HCT116 (cell line): ENCODE measurements around the gene FRMD4A. TPM values are rescaled to one million over a fixed set of nuclear protein-coding genes. Genes with fewer than 3 reads are reported as not detected.

Experiments used
- ATAC-seq: fragments of 200-7000 bp; cut with Tn5 transposase; 2 replicates; pipeline ENCODE4 v1.9.1; 2020; ENCODE audit warnings: mild to moderate bottlenecking, moderate library complexity
- BruUV-seq: library from RNA; stranded (reverse); fragments of 400-500 nt; replicated peaks from 2 replicates; lab custom pipeline; 2021; lab: Mats Ljungman, UMichigan
- CTCF ChIA-PET: fragments of 300-600 bp; sonication (Branson Sonifier 250); formaldehyde crosslinking; loops from one replicate; lab custom pipeline; 2021; ENCODE audit warnings: antibody characterized with exemption; lab: Charles Lee
- POLR2A ChIA-PET: fragments of 300-600, 350-600 bp; sonication (Branson Sonifier 250); formaldehyde crosslinking; loops from one replicate; lab custom pipeline; 2021; ENCODE audit warnings: antibody characterized with exemption; lab: Charles Lee
- RAD21 ChIA-PET, 2 experiments: fragments of 300-600 bp; sonication (Branson Sonifier 250); formaldehyde crosslinking; loops; one replicate each; lab custom pipeline; 2023; ENCODE audit warnings: low total read pairs in 2 of 2; ENCODE audit not compliant: uncharacterized antibody in 2 of 2, unreplicated experiment in 2 of 2, low non-redundant PET in 1 of 2; lab: Charles Lee
- DNase-seq: peaks from one replicate; pipeline ENCODE4 v3.0.0-alpha.2; 2010; ENCODE audit warnings: low read depth, low spot score
- H2AFZ ChIP-seq: fragments of 200-600 bp; shearing (Covaris generic), sonication (generic); 2 replicates; pipeline ENCODE4 v1.6.1; 2017; ENCODE audit warnings: low read depth, mixed run types, mixed read lengths, antibody characterized with exemption, low read length; ENCODE audit not compliant: poor library complexity, severe bottlenecking
- H3K27ac ChIP-seq: 2 replicates; pipeline ENCODE4 v1.5.1; 2012; ENCODE audit warnings: low read depth, low read length
- H3K27me3 ChIP-seq: fragments of 200-600 bp; sonication (generic); 2 replicates; pipeline ENCODE4 v1.6.1; 2016; ENCODE audit warnings: mixed run types, low read length, mixed read lengths; ENCODE audit not compliant: insufficient read depth
- H3K36me3 ChIP-seq, 2 experiments: fragments of 200-500 bp in 1 of 2; fragments of 200-600 bp in 1 of 2; sonication (Bioruptor generic) in 1 of 2; sonication (generic) in 1 of 2; 2 replicates each; pipeline versions ENCODE4 v1.5.1 to v1.6.1; 2014 to 2016; ENCODE audit warnings: low read length in 2 of 2, inconsistent platforms in 1 of 2, mixed read lengths in 1 of 2, mixed run types in 1 of 2; ENCODE audit not compliant: insufficient read depth in 2 of 2, control insufficient read depth in 1 of 2
- H3K4me1 ChIP-seq, 2 experiments: fragments of 200-600 bp in 1 of 2; sonication (generic) in 1 of 2; 2 replicates each; pipeline versions ENCODE4 v1.5.1 to v1.6.1; 2012 to 2017; ENCODE audit warnings: low read length in 2 of 2, inconsistent platforms in 1 of 2, mild to moderate bottlenecking in 1 of 2, mixed read lengths in 1 of 2, mixed run types in 1 of 2, moderate library complexity in 1 of 2; ENCODE audit not compliant: insufficient read depth in 2 of 2, control insufficient read depth in 1 of 2
- H3K4me2 ChIP-seq: fragments of 200-600 bp; sonication (generic); 2 replicates; pipeline ENCODE4 v1.6.1; 2017; ENCODE audit warnings: mixed run types, low read length, mixed read lengths
- H3K4me3 ChIP-seq, 2 experiments: fragments of 200-600 bp in 1 of 2; sonication (generic) in 1 of 2; replicated peaks in 1 of 2; 2 replicates each; pipeline ENCODE4 v1.5.1; 2011 to 2016; ENCODE audit warnings: low read length in 2 of 2, control low read depth in 1 of 2, low read depth in 1 of 2, mild to moderate bottlenecking in 1 of 2, mixed read lengths in 1 of 2, mixed run types in 1 of 2
- H3K79me2 ChIP-seq: fragments of 200-600 bp; sonication (generic); 2 replicates; pipeline ENCODE4 v1.6.1; 2017; ENCODE audit warnings: mild to moderate bottlenecking, mixed run types, low read length, moderate library complexity, mixed read lengths; ENCODE audit not compliant: insufficient read depth
- H3K9ac ChIP-seq: fragments of 200-600 bp; sonication (generic); 2 replicates; pipeline ENCODE4 v1.6.1; 2016; ENCODE audit warnings: low read length, mixed read lengths
- H3K9me2 ChIP-seq: fragments of 200-600 bp; sonication (generic), shearing (Covaris generic); 2 replicates; pipeline ENCODE4 v1.6.1; 2017; ENCODE audit warnings: mixed run types, mild to moderate bottlenecking, moderate library complexity; ENCODE audit not compliant: insufficient read depth
- H3K9me3 ChIP-seq, 2 experiments: fragments of 200-500 bp in 1 of 2; fragments of 200-600 bp in 1 of 2; sonication (Bioruptor generic) in 1 of 2; sonication (generic) in 1 of 2; 2 replicates each; pipeline ENCODE4 v1.6.1; 2014 to 2017; ENCODE audit warnings: low read length in 2 of 2, mixed read lengths in 2 of 2, inconsistent platforms in 1 of 2, low read depth in 1 of 2, mild to moderate bottlenecking in 1 of 2, mixed run types in 1 of 2, moderate library complexity in 1 of 2; ENCODE audit not compliant: control insufficient read depth in 1 of 2, insufficient read depth in 1 of 2
- H4K20me1 ChIP-seq: fragments of 200-600 bp; sonication (generic), shearing (Covaris generic); 2 replicates; pipeline ENCODE4 v1.6.1; 2017; ENCODE audit warnings: mixed run types, mild to moderate bottlenecking, moderate library complexity; ENCODE audit not compliant: insufficient read depth
- EGR1 ChIP-seq: IDR thresholded peaks from 2 replicates; pipeline ENCODE4 v1.6.1; 2012; ENCODE audit warnings: low read depth
- ELF1 ChIP-seq: IDR thresholded peaks from 2 replicates; pipeline ENCODE4 v1.6.1; 2012; ENCODE audit warnings: low read depth, borderline replicate concordance
- EZH2 ChIP-seq: fragments of 200-600 bp; sonication (generic); IDR thresholded peaks from 2 replicates; pipeline ENCODE4 v1.6.1; 2017; ENCODE audit warnings: antibody characterized with exemption, mixed run types
- EZH2phosphoT487 ChIP-seq: fragments of 200-600 bp; IDR thresholded peaks from 2 replicates; pipeline ENCODE4 v1.6.1; 2018; ENCODE audit warnings: antibody characterized with exemption, borderline replicate concordance
- POLR2A ChIP-seq: IDR thresholded peaks from 2 replicates; pipeline ENCODE4 v1.7.0; 2011; ENCODE audit warnings: borderline replicate concordance; ENCODE audit not compliant: insufficient read depth, insufficient read length; ENCODE audit errors: extremely low read depth
- RAD21 ChIP-seq: IDR thresholded peaks from 2 replicates; pipeline ENCODE4 v1.6.1; 2012; ENCODE audit warnings: low read depth, mild to moderate bottlenecking
- SIN3A ChIP-seq: IDR thresholded peaks from 2 replicates; pipeline ENCODE4 v1.6.1; 2012; ENCODE audit warnings: low read depth
- SRF ChIP-seq: IDR thresholded peaks from 2 replicates; pipeline ENCODE4 v1.6.1; 2012; ENCODE audit warnings: low read depth
- TCF7L2 ChIP-seq: IDR thresholded peaks from 2 replicates; pipeline ENCODE4 v1.7.0; 2011; ENCODE audit warnings: borderline replicate concordance, inconsistent platforms; ENCODE audit not compliant: insufficient read depth, insufficient read length; ENCODE audit errors: extremely low read depth
- YY1 ChIP-seq: IDR thresholded peaks from 2 replicates; pipeline ENCODE4 v1.6.1; 2011; ENCODE audit warnings: low read length, low read depth, moderate library complexity, mild to moderate bottlenecking; ENCODE audit not compliant: insufficient replicate concordance; ENCODE audit errors: extremely low read depth
- ZFX ChIP-seq: fragments of 450-650 bp; IDR thresholded peaks from 2 replicates; pipeline ENCODE4 v1.6.1; 2017
- intact Hi-C: fragments of 100-400 bp; cut with micrococcal nuclease; formaldehyde crosslinking; loops from 2 replicates; pipeline ENCODE4 v1.10.0; 2022
- total RNA-seq: library from RNA; stranded (reverse); gene quantifications from one replicate; pipeline ENCODE4 v1.2.1, GENCODE V29; 2021; ENCODE audit not compliant: unreplicated experiment
- TF ChIP-seq, protein P1 (sequence below): IDR thresholded peaks from 2 replicates; pipeline ENCODE4 v1.6.1; 2012
- TF ChIP-seq, protein P2 (sequence below): IDR thresholded peaks from 2 replicates; pipeline ENCODE4 v1.6.1; 2011; ENCODE audit warnings: mild to moderate bottlenecking, low read length, moderate library complexity; ENCODE audit not compliant: insufficient replicate concordance; ENCODE audit errors: extremely low read depth
- TF ChIP-seq, protein P3 (sequence below): IDR thresholded peaks from 2 replicates; pipeline ENCODE4 v1.6.1; 2012; ENCODE audit warnings: low read depth

Gene FRMD4A
- total RNA-seq, 1 experiment from 2014 or later, result 0.20 TPM

DNA sequence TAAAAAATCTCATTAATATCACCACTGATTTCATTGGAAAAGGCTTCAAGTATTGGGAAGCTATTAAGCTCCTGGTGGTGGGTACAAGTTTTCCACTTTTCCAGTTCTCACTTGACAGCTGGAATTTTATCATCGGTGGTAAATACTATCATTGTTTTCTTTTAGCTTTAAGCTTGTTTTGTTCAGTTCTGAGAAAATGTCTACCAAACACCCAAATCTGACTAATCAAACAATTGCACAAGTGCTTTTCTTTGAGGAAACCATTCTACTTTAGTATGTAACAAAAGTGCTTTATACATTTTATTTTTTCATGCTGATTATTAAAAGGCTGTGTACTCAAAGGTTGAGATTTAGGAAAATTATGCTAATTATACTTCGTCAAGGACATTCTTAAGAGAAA, 736.1 kb downstream of the FRMD4A start:
- ATAC-seq (no peak), DNase-seq (no peak)
- peaks cover 2 to 4% of the 10 kb centered on the region in 2 experiments; a peak in 2 of 4 replicates for H3K36me3 ChIP-seq
- no peak overlapping the region for H2AFZ ChIP-seq
- H3K4me3 ChIP-seq, result no peak overlapping the region
- H3K4me1 ChIP-seq, result no peaks in the 10 kb centered on the region
- no peak overlapping the region for H3K4me2 ChIP-seq
- no TSS peak for BruUV-seq
- no peak overlapping the region for H3K27ac ChIP-seq
- no peaks in the 10 kb centered on the region for H3K9me3 ChIP-seq
- ChIA-PET POLR2A (no interaction called here), CTCF (no interaction called here), RAD21 (interaction anchor here in 1 of 2 experiments (0.6 kb wide), 1 partner anchor 1574 kb away, joined by 3 read pairs; the partner anchor contains the start of gene NMT2)
- peaks cover 11% of the 10 kb centered on the region; the same call in 1 of the 2 replicates for H3K79me2 ChIP-seq
- H3K9ac ChIP-seq, result no peak overlapping the region
- TF ChIP-seq ELF1 (no peak), TCF7L2 (no peak), SRF (no peak), EGR1 (no peak), EZH2 (no peak), RAD21 (no peak), ZFX (no peak), POLR2A (no peak), SIN3A (no peak), YY1 (no peak), EZH2phosphoT487 (no peak)
- TF ChIP-seq, protein P1, sequence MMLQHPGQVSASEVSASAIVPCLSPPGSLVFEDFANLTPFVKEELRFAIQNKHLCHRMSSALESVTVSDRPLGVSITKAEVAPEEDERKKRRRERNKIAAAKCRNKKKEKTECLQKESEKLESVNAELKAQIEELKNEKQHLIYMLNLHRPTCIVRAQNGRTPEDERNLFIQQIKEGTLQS, result no peak
- TF ChIP-seq, protein P2, sequence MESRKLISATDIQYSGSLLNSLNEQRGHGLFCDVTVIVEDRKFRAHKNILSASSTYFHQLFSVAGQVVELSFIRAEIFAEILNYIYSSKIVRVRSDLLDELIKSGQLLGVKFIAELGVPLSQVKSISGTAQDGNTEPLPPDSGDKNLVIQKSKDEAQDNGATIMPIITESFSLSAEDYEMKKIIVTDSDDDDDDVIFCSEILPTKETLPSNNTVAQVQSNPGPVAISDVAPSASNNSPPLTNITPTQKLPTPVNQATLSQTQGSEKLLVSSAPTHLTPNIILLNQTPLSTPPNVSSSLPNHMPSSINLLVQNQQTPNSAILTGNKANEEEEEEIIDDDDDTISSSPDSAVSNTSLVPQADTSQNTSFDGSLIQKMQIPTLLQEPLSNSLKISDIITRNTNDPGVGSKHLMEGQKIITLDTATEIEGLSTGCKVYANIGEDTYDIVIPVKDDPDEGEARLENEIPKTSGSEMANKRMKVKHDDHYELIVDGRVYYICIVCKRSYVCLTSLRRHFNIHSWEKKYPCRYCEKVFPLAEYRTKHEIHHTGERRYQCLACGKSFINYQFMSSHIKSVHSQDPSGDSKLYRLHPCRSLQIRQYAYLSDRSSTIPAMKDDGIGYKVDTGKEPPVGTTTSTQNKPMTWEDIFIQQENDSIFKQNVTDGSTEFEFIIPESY, result no peak
- TF ChIP-seq, protein P3, sequence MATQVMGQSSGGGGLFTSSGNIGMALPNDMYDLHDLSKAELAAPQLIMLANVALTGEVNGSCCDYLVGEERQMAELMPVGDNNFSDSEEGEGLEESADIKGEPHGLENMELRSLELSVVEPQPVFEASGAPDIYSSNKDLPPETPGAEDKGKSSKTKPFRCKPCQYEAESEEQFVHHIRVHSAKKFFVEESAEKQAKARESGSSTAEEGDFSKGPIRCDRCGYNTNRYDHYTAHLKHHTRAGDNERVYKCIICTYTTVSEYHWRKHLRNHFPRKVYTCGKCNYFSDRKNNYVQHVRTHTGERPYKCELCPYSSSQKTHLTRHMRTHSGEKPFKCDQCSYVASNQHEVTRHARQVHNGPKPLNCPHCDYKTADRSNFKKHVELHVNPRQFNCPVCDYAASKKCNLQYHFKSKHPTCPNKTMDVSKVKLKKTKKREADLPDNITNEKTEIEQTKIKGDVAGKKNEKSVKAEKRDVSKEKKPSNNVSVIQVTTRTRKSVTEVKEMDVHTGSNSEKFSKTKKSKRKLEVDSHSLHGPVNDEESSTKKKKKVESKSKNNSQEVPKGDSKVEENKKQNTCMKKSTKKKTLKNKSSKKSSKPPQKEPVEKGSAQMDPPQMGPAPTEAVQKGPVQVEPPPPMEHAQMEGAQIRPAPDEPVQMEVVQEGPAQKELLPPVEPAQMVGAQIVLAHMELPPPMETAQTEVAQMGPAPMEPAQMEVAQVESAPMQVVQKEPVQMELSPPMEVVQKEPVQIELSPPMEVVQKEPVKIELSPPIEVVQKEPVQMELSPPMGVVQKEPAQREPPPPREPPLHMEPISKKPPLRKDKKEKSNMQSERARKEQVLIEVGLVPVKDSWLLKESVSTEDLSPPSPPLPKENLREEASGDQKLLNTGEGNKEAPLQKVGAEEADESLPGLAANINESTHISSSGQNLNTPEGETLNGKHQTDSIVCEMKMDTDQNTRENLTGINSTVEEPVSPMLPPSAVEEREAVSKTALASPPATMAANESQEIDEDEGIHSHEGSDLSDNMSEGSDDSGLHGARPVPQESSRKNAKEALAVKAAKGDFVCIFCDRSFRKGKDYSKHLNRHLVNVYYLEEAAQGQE, result no peak
- no peaks in the 10 kb centered on the region for H3K27me3 ChIP-seq
- no peaks in the 10 kb centered on the region for H3K9me2 ChIP-seq
- intact Hi-C loops, result no loop called here
- no peaks in the 10 kb centered on the region for H4K20me1 ChIP-seq
